Middle frontal gyrus (tissue), 1 donor: ENCODE data around the gene ERCC6L.

ENCODE experiments used
- DNase-seq: peaks from one replicate; pipeline ENCODE4 v3.0.0-alpha.2; 2015; ENCODE audit warnings: low spot score; ENCODE audit errors: extremely low spot score

Gene ERCC6L

GRCh38 chrX:72169008-72169728 is 69.7 kb downstream of the ERCC6L start:
- DNase-seq: no peak

DNA sequence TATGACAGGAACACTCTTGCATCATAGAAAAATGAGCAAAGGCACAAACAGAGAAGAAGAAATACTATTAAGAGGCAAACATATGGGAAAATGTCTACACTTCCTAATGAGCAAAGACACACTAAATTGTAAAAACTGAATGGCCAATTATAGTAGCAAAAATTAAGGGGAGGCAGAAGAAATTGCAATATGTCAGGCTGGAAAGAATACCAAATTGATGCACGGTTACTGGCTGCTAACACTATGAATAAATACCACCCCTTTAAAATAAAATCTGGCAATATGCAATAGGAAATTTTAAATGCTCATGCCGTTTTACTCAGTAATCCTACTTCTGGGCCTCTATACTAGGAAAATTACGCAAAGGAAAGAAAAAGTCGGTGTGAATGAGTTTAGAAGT is 73.3 kb downstream of the ERCC6L start:
- no peak for DNase-seq

- no peak for DNase-seq
Measured at GRCh38 chrX:72159769-72160168, 79.1 kb downstream of the ERCC6L start.

DNA sequence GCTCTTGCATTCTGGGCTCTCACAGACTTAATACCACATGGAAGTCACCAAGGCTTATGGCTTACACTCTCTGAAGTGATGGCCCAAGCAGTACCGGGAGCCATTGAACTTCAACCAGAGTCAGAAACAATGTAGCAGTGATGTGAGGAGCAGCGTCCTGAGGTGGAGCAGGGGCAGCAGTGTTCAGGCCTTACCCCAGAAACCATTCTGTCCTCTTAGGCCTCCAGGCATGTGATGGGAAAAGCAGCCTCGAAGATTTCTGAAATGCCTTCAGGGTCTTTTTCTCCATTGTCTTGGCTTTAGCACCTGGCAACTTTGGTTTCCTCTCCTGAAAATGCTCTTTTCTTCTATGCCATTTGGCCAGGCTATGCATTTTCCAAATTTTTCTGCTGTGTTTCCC is 80.1 kb downstream of the ERCC6L start:
- DNase-seq: no peak
